ENCODE results near the gene PPP1R13B. TPM values are rescaled to one million over a fixed set of nuclear protein-coding genes. Genes with fewer than 3 reads are reported as not detected.
A peak's percentile ranks its signal among the peaks of the same experiment; 100 is the strongest.

Gene PPP1R13B
- total RNA-seq, 1 donor from 2014 or later = 63.9 TPM

- H3K4me1 Mint-ChIP-seq (ENCODE audit: unreplicated experiment) = peaks cover 12% of the 10 kb centered on the region
- no peaks in the 10 kb centered on the region for H3K9me3 Mint-ChIP-seq (ENCODE audit: unreplicated experiment)
- H3K4me3 Mint-ChIP-seq (ENCODE audit: unreplicated experiment) = no peak overlapping the region
- H3K27me3 Mint-ChIP-seq (ENCODE audit: unreplicated experiment) = peaks cover 9% of the 10 kb centered on the region
- no peak overlapping the region for H3K27ac Mint-ChIP-seq (ENCODE audit: unreplicated experiment)
- no peaks in the 10 kb centered on the region for H3K36me3 Mint-ChIP-seq (ENCODE audit: low read depth, unreplicated experiment)
- DNase-seq (ENCODE audit: low spot score) = no peak
- TF ChIP-seq, protein P1, sequence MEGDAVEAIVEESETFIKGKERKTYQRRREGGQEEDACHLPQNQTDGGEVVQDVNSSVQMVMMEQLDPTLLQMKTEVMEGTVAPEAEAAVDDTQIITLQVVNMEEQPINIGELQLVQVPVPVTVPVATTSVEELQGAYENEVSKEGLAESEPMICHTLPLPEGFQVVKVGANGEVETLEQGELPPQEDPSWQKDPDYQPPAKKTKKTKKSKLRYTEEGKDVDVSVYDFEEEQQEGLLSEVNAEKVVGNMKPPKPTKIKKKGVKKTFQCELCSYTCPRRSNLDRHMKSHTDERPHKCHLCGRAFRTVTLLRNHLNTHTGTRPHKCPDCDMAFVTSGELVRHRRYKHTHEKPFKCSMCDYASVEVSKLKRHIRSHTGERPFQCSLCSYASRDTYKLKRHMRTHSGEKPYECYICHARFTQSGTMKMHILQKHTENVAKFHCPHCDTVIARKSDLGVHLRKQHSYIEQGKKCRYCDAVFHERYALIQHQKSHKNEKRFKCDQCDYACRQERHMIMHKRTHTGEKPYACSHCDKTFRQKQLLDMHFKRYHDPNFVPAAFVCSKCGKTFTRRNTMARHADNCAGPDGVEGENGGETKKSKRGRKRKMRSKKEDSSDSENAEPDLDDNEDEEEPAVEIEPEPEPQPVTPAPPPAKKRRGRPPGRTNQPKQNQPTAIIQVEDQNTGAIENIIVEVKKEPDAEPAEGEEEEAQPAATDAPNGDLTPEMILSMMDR (IDR thresholded peaks at IDR 0.05; ENCODE audit: unreplicated experiment) = no peak
Measured at GRCh38 chr14:103881268-103882201, 34.2 kb upstream of the PPP1R13B start.

DNA sequence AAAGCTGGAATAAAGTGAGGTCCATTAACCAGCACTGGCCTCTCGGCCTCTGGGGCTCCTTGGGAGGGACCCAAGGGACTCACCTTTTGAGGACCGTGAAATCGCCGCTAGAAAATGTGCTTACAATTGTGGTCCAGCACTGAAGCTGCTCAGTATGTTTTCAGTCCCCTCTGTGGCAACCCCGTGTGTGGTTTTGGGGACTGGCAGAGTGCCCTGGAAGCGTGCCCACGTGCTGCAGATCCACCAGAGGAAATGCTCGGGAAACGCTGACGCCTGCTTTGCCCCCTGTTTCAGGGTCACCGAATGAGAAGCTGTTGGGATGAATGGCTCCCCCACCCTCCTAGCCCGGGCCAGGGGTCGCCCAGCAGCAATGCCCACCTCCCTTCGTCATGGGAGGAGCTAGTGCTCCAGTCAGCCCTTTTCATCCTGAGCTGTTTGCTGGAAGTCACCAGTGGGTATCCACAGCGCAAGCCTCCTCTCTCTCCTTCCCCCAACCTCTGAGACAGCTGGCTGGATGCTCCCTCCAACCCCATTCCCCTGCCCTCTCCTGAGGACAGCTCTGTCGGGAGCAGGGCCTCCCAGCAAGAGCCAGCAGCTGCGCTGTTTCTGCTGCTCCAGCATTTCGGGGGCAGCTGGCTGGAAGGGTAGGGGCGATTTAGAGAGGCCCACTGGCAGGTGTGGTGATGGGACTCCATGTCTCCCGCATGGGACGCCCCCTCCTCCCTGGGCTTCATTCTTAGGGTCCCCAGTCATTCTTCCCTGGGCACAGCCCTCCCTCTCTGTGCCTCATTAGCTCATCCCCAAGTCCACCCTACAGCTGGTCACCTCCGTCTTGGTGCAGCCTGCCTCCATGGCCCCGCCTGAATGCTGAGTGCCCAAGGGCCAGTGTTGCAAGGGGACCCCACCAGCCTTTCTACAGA is 33.2 kb upstream of the PPP1R13B start:
- H3K4me1 Mint-ChIP-seq (ENCODE audit: unreplicated experiment) = peaks cover 7% of the 10 kb centered on the region
- no peaks in the 10 kb centered on the region for H3K36me3 Mint-ChIP-seq (ENCODE audit: low read depth, unreplicated experiment)
- H3K9me3 Mint-ChIP-seq (ENCODE audit: unreplicated experiment) = no peaks in the 10 kb centered on the region
- no peak for DNase-seq (ENCODE audit: low spot score)
- no peak overlapping the region for H3K27ac Mint-ChIP-seq (ENCODE audit: unreplicated experiment)
- H3K27me3 Mint-ChIP-seq (ENCODE audit: unreplicated experiment) = peaks cover 4% of the 10 kb centered on the region
- TF ChIP-seq, protein P1 (IDR thresholded peaks at IDR 0.05; ENCODE audit: unreplicated experiment) = no peak
- H3K4me3 Mint-ChIP-seq (ENCODE audit: unreplicated experiment) = no peak overlapping the region

GRCh38 chr14:103879570-103880347 is 32.4 kb upstream of the PPP1R13B start:
- DNase-seq (ENCODE audit: low spot score) = peak; percentile 34
- TF ChIP-seq, protein P1 (IDR thresholded peaks at IDR 0.05; ENCODE audit: unreplicated experiment) = no peak
- Mint-ChIP-seq H3K9me3 (ENCODE audit: unreplicated experiment) (no peaks in the 10 kb centered on the region), H3K4me3 (ENCODE audit: unreplicated experiment) (no peak overlapping the region), H3K27me3 (ENCODE audit: unreplicated experiment) (peaks cover 4% of the 10 kb centered on the region), H3K27ac (ENCODE audit: unreplicated experiment) (no peak overlapping the region), H3K4me1 (ENCODE audit: unreplicated experiment) (peaks cover 11% of the 10 kb centered on the region), H3K36me3 (ENCODE audit: low read depth, unreplicated experiment) (no peaks in the 10 kb centered on the region)

DNA sequence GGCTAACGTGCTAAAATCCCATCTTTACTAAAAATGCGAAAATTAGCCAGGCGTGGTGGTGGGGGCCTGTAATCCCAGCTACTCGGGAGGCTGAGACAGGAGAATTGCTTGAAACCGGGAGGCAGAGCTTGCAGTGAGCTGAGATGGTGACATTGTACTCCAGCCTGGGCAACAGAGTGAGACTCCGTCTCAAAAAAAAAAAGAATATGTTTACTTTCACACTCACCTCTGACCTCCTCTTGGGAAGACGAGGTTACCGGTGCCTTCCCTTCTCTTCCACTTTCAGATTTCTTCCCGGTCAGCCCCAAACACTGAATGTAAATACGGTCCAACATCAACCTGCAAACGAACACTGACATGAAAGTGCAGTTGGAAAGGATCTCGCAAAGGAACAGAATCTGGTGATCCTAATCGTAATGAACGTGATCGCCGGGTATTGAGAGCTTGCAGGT is 31.8 kb upstream of the PPP1R13B start:
- DNase-seq (ENCODE audit: low spot score) = no peak
- Mint-ChIP-seq H3K9me3 (ENCODE audit: unreplicated experiment) (no peaks in the 10 kb centered on the region), H3K27ac (ENCODE audit: unreplicated experiment) (no peak overlapping the region), H3K4me3 (ENCODE audit: unreplicated experiment) (no peak overlapping the region), H3K4me1 (ENCODE audit: unreplicated experiment) (peaks cover 15% of the 10 kb centered on the region), H3K36me3 (ENCODE audit: low read depth, unreplicated experiment) (no peaks in the 10 kb centered on the region), H3K27me3 (ENCODE audit: unreplicated experiment) (peaks cover 4% of the 10 kb centered on the region)
- TF ChIP-seq, protein P1 (IDR thresholded peaks at IDR 0.05; ENCODE audit: unreplicated experiment) = no peak

All from endothelial cell (in vitro differentiated cells).